GM11168 (cell line): ENCODE results near the gene SLC35A5.

Source experiments
- in situ Hi-C: fragments of 300-500 bp; cut with MboI; formaldehyde crosslinking; loops from one replicate; pipeline ENCODE4 v1.12.0; 2022; ENCODE audit warnings: low sequenced_read_pairs; ENCODE audit not compliant: unreplicated experiment

SLC35A5 gene

DNA sequence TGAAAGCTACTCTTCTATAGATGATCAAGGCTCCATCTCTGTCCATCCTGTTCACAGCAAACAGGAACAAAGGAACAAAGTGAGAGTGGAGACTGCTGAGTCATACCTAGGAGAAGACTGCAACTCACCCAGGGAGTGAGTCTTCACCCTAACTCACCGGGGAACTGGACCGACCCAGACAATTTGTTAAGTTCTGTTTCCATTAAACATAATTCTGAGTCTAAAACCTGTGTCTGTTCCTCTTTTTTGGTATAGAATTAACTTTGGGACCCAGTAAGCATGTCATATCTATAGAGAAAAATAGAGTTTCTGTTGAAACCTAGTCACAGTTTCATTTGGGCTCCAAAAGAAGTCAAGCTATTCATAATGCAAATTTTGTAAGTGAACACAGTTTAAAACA lies 57.5 kb downstream of the SLC35A5 start:
- in situ Hi-C loops: no loop called here

GRCh38 chr3:112623213-112623612 lies 61.4 kb downstream of the SLC35A5 start:
- in situ Hi-C loops: no loop called here

DNA sequence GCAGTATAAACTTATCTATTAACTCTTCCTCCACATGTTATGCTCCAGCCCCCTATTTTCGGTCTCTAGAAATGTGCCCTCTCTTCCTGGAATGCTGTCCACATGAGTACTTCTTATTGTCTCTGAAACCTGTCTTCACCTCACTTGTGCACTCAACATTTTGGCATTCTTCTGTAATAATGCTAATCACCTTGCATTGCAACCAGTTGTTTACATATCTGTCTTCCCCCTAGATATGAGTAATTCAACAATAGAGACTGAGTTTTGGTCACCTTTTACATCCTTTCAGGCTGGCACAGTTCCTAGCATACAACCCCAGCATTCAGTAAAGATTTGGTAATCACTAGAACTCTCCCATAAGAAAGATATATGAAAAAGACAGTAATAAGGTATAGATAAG lies 61.9 kb downstream of the SLC35A5 start:
- in situ Hi-C loops: no loop called here

- in situ Hi-C loops: no loop called here
These were observed 65.6 kb downstream of the SLC35A5 start for GRCh38 chr3:112627419-112627818.

GRCh38 chr3:112627919-112628466 lies 66.1 kb downstream of the SLC35A5 start:
- in situ Hi-C loops: no loop called here

DNA sequence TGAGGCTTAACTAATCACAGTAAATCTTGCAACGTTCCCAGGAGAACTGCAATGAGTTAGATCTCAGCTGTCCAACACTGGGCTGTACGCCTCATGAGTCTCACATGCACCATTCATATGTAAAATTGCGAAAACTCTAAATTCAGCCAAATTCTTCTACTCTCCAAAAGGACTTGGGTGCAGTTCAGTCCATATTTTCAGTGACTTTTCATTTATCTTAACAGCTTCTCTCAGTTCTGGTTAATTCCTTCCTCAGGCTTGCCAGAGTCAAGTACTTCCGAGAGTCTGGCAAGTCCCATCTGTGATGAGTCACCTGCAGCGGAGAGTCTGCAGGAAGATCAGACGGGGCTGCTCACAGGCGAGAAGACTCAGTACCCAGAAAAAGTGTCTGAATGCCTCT lies 67.6 kb downstream of the SLC35A5 start:
- in situ Hi-C loops: no loop called here

- in situ Hi-C loops: no loop called here
These were observed 69.4 kb downstream of the SLC35A5 start for GRCh38 chr3:112631257-112631656.

GRCh38 chr3:112632596-112632995 lies 70.8 kb downstream of the SLC35A5 start:
- in situ Hi-C loops: no loop called here

- in situ Hi-C loops: no loop called here
These were observed 71.3 kb downstream of the SLC35A5 start for GRCh38 chr3:112633191-112633590.

GRCh38 chr3:112633757-112634156 lies 71.9 kb downstream of the SLC35A5 start:
- in situ Hi-C loops: no loop called here

DNA sequence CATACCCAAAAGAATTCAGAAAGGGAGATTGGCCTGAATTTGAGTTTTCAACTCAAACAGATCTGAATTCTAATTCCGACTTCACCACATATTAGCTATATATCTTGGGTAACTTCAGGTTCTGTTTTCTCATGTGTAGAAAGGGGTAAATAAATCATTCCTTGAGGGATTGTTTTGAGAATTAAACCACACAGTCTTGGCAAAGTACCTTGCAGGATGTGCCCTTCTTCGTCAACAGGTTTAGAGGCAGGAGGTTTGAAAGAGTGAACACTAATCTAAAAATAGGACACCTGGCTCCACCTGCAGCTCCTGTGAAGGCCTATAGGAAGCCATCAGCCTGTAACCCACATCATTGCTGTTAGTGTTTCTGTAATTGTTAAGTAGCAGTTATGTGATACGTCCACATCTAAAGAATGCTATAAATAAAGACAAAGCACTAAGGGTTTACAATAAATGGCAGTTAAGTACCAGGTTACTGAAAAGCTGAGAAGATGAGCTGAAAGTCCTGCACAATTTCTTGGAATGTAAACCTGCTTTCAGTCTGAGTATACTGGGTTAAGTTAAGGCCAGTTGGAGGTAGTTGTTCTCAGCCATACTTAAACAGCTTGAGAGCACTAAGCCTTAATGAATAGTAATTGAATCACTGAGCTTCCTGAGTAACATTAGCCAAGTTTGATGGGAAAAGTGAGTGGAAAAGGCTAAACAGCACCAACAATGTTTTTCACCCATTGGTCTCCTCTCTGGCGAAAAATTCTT lies 73.1 kb downstream of the SLC35A5 start:
- in situ Hi-C loops: no loop called here
